Loucy (cell line): ENCODE measurements around the gene SHD.

Source experiments
- CTCF ChIP-seq: fragments of 200-600 bp; sonication (generic); conservative IDR thresholded peaks from 2 replicates; pipeline ENCODE4 v1.5.1; 2014; ENCODE audit warnings: mild to moderate bottlenecking, antibody characterized with exemption, low read length
- EZH2phosphoT487 ChIP-seq: fragments of 200-600 bp; IDR thresholded peaks from 2 replicates; pipeline ENCODE4 v1.6.1; 2018; ENCODE audit warnings: antibody characterized with exemption, mild to moderate bottlenecking, moderate library complexity, borderline replicate concordance

- TF ChIP-seq CTCF (no peak), EZH2phosphoT487 (no peak)
Measured at GRCh38 chr19:4272894-4273293, 6.2 kb upstream of the SHD start.
